Neural progenitor cell (in vitro differentiated cells): Measurements from ENCODE around the gene BBS10.

Source experiments
- EZH2 ChIP-seq: fragments of 200-600 bp; sonication (generic); IDR thresholded peaks from 2 replicates; pipeline ENCODE4 v1.6.1; 2017; ENCODE audit warnings: antibody characterized with exemption, mild to moderate bottlenecking, moderate library complexity
- EZH2phosphoT487 ChIP-seq: fragments of 200-600 bp; sonication (generic); IDR thresholded peaks from 2 replicates; pipeline ENCODE4 v1.6.1; 2017; ENCODE audit warnings: antibody characterized with exemption
- TF ChIP-seq, protein P1 (sequence below): fragments of 200-600 bp; sonication (generic); IDR thresholded peaks from 2 replicates; pipeline ENCODE4 v1.5.1; 2017; ENCODE audit warnings: antibody characterized with exemption, mild to moderate bottlenecking

DNA sequence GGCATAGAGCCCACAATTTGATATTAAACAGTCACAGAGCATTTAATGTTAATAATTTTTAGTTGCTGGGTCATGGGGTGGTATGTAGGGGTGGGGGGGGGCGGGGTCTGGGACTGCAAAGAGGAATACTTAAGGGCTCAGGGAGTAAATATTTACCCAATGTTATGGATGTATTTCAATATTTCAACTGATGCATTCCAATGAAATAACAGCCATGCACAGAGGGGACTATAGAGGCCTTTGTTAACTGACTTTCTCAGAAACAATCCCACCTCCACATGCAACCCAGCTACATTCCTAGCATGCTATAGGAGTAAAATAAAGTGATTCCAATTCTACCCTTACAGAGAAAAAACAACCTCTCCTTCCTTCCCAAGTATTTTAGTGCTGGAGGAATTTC is 7.9 kb upstream of the BBS10 start:
- TF ChIP-seq, protein P1, sequence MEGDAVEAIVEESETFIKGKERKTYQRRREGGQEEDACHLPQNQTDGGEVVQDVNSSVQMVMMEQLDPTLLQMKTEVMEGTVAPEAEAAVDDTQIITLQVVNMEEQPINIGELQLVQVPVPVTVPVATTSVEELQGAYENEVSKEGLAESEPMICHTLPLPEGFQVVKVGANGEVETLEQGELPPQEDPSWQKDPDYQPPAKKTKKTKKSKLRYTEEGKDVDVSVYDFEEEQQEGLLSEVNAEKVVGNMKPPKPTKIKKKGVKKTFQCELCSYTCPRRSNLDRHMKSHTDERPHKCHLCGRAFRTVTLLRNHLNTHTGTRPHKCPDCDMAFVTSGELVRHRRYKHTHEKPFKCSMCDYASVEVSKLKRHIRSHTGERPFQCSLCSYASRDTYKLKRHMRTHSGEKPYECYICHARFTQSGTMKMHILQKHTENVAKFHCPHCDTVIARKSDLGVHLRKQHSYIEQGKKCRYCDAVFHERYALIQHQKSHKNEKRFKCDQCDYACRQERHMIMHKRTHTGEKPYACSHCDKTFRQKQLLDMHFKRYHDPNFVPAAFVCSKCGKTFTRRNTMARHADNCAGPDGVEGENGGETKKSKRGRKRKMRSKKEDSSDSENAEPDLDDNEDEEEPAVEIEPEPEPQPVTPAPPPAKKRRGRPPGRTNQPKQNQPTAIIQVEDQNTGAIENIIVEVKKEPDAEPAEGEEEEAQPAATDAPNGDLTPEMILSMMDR: no peak
- TF ChIP-seq EZH2 (no peak), EZH2phosphoT487 (no peak)
